HG03565 (cell line): Measurements from ENCODE around the gene UBL4B.

ENCODE experiments used
- ATAC-seq: cut with Tn5 transposase; IDR thresholded peaks from one replicate; pipeline ENCODE4 v1.9.1; 2021; ENCODE audit warnings: mild to moderate bottlenecking, moderate library complexity; ENCODE audit not compliant: unreplicated experiment

UBL4B gene

GRCh38 chr1:110152133-110152785 lies 40.0 kb downstream of the UBL4B start:
- no peak for ATAC-seq

GRCh38 chr1:110153407-110153950 lies 41.2 kb downstream of the UBL4B start:
- ATAC-seq, result no peak

GRCh38 chr1:110155878-110156522 lies 43.8 kb downstream of the UBL4B start:
- ATAC-seq, result no peak

GRCh38 chr1:110158261-110158660 lies 46.0 kb downstream of the UBL4B start:
- no peak for ATAC-seq

GRCh38 chr1:110159168-110159567 lies 46.9 kb downstream of the UBL4B start:
- no peak for ATAC-seq

- ATAC-seq, result no peak
These were observed 48.4 kb downstream of the UBL4B start for GRCh38 chr1:110160538-110161100.

GRCh38 chr1:110161165-110161564 lies 48.9 kb downstream of the UBL4B start:
- no peak for ATAC-seq

GRCh38 chr1:110161849-110162248 lies 49.6 kb downstream of the UBL4B start:
- no peak for ATAC-seq
